ENCODE measurements around the gene MAP4K3.

DNA sequence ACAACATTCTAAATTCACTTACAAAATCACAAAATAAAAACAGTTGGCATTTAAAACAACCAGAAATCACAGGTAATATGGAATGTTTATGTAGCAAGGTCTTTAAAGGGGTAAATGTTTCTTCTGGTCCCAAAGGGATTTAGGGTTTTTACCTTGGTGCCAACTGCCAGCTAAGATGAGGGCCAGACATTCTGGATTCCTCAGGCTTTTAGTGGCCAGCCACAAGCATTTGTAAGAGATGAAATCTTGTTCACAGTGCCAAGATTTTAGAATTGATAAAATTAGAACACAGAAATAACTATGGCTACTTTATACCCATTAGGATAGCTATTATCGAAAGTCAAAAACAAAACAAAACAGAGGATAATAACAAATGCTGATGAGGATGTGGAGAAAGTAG, 132.9 kb downstream of the MAP4K3 start:
- TF ChIP-seq, protein P1, sequence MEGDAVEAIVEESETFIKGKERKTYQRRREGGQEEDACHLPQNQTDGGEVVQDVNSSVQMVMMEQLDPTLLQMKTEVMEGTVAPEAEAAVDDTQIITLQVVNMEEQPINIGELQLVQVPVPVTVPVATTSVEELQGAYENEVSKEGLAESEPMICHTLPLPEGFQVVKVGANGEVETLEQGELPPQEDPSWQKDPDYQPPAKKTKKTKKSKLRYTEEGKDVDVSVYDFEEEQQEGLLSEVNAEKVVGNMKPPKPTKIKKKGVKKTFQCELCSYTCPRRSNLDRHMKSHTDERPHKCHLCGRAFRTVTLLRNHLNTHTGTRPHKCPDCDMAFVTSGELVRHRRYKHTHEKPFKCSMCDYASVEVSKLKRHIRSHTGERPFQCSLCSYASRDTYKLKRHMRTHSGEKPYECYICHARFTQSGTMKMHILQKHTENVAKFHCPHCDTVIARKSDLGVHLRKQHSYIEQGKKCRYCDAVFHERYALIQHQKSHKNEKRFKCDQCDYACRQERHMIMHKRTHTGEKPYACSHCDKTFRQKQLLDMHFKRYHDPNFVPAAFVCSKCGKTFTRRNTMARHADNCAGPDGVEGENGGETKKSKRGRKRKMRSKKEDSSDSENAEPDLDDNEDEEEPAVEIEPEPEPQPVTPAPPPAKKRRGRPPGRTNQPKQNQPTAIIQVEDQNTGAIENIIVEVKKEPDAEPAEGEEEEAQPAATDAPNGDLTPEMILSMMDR (conservative IDR thresholded peaks at IDR 0.05; ENCODE audit: low read depth, low read length), result no peak
- no peak for TF ChIP-seq EZH2 (IDR thresholded peaks at IDR 0.05; ENCODE audit: borderline replicate concordance, low read depth, low read length, poor library complexity, severe bottlenecking)

Data from A673 (cell line).